Adrenal gland (tissue), 5 donors: ENCODE data around the gene GALNT9.

Experiments
- CTCF ChIP-seq, 6 experiments: fragments of 450-650 bp in 4 of 6; fragments of 200-600 bp in 2 of 6; sonication (generic) in 1 of 6; IDR thresholded peaks; 1 replicate in 5 of 6; 2 replicates in 1 of 6; pipeline versions ENCODE4 v1.5.1 to v1.8.0; 2016 to 2021; ENCODE audit warnings: antibody characterized with exemption in 6 of 6, mild to moderate bottlenecking in 2 of 6, moderate library complexity in 1 of 6
- POLR2A ChIP-seq, 2 donors: fragments of 450-650 bp; IDR thresholded peaks; one replicate each; pipeline ENCODE4 v1.6.1; 2017; ENCODE audit warnings: antibody characterized with exemption in 2 of 2, mild to moderate bottlenecking in 2 of 2, moderate library complexity in 1 of 2
- donor health status: DM: no; HTN: no; CAD: no.

- TF ChIP-seq CTCF (IDR thresholded peaks at IDR 0.05), result no peak
- TF ChIP-seq POLR2A (IDR thresholded peaks at IDR 0.05), result no peak
These were observed 6.9 kb downstream of the GALNT9 start for GRCh38 chr12:132322206-132323132.
